Measurements from ENCODE around the gene CENPP. TPM values are rescaled to one million over a fixed set of nuclear protein-coding genes. Genes with fewer than 3 reads are reported as not detected.
"Not testable (repeated sequence)": the region's sequence is repeated elsewhere in the genome, so short reads cannot be mapped to it uniquely, and the experiment has no call there.

CENPP gene
- total and polyA plus RNA-seq, 2 donors, result 2.7 to 20.9 TPM

DNA sequence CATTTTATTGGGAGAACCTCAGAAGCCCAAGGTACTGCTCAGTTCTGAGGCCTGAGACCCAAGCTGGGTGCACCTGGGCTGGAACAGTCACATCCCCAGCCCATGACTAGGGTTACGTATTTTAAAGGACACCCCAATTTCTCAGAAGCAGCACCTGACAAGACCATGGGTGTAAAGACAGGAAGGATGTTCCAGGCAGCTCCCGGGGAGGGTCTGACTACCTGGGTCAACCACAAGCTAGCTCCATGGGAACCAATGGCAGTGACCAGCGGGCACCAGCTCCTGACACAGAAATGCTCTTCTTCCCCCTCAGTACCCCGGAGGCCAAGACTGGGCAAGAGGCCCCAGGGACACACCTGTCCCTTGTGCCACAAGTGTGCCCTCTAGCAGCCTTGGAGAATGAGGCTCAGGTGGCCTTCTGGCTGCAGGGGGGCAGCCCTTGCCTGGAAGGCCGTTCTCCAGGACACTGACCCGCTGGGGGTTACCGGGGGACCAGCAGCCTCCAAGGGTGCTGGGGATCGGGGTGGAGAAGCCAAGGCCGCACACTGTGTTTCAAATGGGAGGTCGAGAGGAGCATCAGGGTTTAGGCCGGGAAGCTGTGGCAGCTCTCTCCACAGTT is 291.6 kb downstream of the CENPP start:
- 94% methylated on average over 11 of the region's 11 CpGs for WGBS
- H3K27ac ChIP-seq (ENCODE audit: low read depth), result peak overlapping the region; percentile 75
- peaks cover 2% of the 10 kb centered on the region for H3K36me3 ChIP-seq (ENCODE audit: insufficient read depth)
- no peak for DNase-seq (ENCODE audit: extremely low spot score)
- H3K4me1 ChIP-seq (ENCODE audit: insufficient read depth), result no peaks in the 10 kb centered on the region
- H3K4me3 ChIP-seq (ENCODE audit: low read depth, low read length), result no peak overlapping the region

DNA sequence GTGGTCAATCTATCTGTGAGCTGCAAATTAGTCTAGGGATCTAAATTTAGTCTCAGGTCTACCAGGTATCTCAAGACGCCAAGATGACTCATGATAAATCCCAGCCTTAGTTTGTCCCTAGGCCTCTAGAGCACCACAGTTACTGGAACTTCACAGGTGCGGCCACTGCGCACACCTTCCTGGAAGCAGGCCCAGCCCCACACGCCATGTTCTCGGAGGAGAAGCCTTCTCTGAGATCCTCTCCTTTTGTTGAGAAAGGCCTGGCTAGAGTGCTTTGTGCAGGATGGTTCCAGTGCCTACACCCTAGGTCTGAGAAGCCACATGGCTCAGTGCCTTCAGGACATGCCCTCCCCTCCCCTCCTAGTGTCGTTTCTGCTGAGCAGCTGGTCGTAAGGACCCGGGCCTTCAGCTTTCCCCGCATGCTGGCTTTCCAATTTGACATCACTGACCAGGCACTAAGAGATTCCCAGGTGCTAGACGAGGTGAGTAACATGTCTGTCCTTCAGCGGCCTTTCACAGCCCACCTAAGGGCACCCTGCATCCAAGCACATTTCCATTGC is 292.3 kb downstream of the CENPP start:
- Histone ChIP-seq H3K36me3 (ENCODE audit: insufficient read depth) (peaks cover 2% of the 10 kb centered on the region), H3K27ac (ENCODE audit: low read depth) (no peak overlapping the region), H3K4me3 (ENCODE audit: low read depth, low read length) (no peak overlapping the region), H3K4me1 (ENCODE audit: insufficient read depth) (no peaks in the 10 kb centered on the region)
- DNase-seq (ENCODE audit: extremely low spot score), result no peak
- WGBS, result 84% methylated on average over 11 of the region's 11 CpGs

DNA sequence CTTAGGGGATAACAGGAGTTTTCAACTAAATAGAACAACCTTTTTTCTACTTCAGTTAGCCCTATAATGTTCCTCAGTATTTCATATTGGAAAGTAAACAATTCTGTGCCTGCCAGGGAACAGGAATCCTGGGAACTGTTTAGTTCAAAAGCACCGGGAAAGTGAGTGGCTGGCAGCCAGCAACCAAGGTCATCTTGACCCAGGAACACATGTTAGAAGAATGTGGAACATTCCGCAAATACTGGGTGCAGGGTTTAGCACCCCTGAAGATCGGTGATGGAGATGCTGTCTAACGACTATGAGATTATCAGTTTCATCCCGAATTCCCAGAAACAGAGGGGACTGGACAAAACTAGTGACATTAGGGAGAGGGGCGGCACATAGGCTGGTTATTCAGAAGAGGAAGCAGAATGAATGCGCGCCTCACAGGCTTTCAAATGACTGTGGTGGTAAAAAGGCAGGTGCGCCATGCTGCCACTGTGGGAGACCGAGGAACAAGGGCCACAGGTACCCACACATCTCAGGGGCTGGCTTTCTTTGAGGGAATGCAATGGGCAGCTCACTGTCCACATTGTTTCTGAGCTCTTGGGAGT is 293.0 kb downstream of the CENPP start:
- H3K4me1 ChIP-seq (ENCODE audit: insufficient read depth), result no peaks in the 10 kb centered on the region
- no peak overlapping the region for H3K4me3 ChIP-seq (ENCODE audit: low read depth, low read length)
- WGBS, result 75% methylated on average over 10 of the region's 10 CpGs
- peaks cover 2% of the 10 kb centered on the region for H3K36me3 ChIP-seq (ENCODE audit: insufficient read depth)
- no peak overlapping the region for H3K27ac ChIP-seq (ENCODE audit: low read depth)
- DNase-seq (ENCODE audit: extremely low spot score), result no peak

DNA sequence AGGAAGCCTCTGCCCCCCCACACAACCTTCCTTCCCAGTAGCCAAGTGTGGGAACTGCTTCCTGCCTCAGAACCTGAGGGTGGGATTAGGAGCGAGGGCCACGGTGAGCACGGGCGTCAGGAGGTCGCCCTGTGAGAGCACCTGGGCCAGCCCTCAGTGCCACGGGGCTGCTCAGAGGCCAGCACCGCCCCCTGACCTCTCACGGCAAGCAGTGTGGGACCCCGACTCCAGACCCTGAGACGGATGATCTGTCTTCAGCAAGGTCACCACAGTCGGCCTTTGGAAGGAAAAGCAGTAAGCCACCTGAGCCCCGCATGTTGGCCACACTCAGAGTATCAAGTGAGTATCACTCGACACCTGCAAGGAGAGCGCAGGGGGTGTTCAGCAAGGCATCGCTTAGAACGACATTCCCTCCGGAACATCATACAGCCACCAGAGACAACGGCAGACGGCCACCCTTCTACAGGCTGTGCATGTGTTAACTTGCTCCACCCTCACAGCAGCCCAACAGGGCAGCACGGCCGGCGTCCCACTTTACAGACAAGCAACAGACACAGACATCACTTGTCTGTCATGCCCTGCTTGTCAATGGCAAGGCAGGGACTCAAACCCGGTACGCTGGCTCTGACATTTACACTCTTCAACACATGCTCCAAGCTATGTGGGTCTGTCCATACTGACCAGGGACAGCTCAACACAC is 294.0 kb downstream of the CENPP start:
- no peak for DNase-seq (ENCODE audit: extremely low spot score)
- H3K4me3 ChIP-seq (ENCODE audit: low read depth, low read length), result no peak overlapping the region
- no peak overlapping the region for H3K27ac ChIP-seq (ENCODE audit: low read depth)
- no peaks in the 10 kb centered on the region for H3K4me1 ChIP-seq (ENCODE audit: insufficient read depth)
- H3K36me3 ChIP-seq (ENCODE audit: insufficient read depth), result peaks cover 1% of the 10 kb centered on the region
- WGBS, result 91% methylated on average over 24 of the region's 24 CpGs

DNA sequence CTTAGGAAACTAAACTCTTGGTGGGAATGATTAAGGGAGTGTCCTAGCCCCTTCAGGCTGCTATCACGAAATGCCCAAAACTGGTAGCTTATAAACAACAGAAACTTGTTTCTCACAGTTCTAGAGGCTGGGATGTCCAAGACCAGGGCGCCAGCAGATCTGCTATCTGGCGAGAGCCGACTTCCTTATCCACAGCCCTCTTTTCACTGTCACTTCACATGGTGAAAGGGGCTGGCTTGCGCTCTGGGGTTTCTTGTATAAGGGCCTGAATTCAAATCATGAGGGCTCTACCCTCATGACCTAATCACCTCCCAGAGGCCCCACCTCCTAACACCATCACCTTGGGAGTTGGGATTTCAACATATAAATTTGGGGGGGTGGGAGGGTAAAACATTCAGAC is 295.1 kb downstream of the CENPP start:
- Histone ChIP-seq H3K4me3 (ENCODE audit: low read depth, low read length) (no peak overlapping the region), H3K4me1 (ENCODE audit: insufficient read depth) (no peaks in the 10 kb centered on the region), H3K27ac (ENCODE audit: low read depth) (no peak overlapping the region), H3K36me3 (ENCODE audit: insufficient read depth) (peaks cover 1% of the 10 kb centered on the region)
- no peak for DNase-seq (ENCODE audit: extremely low spot score)
- WGBS, result 91% methylated on average over 5 of the region's 5 CpGs

DNA sequence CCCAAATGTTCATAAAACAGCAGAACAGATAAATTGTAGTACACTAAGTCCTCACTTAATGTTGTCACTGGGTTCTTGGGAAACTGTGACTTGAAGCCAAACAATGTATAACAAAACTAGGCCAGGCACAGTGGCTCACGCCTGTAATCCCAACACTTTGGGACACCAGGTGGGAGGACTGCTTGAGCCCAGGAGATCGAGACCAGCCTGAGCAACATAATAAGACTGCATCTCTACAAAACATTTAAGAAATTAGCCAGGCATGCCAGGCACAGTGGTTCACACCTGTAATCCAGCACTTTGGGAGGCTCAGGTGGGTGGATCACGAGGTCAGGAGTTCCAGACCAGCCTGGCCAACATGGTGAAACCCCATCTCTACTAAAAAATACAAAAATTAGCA is 298.2 kb downstream of the CENPP start:
- WGBS, result 98% methylated on average over 3 of the region's 3 CpGs
- not testable (repeated sequence) for H3K27ac ChIP-seq (ENCODE audit: low read depth)

DNA sequence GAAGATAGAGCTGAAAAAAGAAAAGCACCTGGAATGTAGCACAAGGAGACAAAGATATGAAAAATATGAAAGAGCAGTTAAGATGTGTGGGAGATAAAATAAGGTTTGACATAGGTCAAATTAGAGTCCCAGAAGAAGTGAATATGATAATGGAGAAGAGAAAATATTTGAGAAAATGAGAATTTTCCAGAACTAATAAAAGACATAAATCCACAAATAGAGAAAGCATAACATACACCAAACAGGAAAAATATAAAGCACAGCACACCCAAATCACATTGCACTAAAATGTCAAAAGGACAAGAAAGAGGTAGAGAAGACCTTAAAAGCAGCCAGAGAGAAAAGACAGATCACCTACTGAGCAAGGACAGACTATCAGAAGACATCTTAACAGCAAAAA is 300.7 kb downstream of the CENPP start:
- no peak overlapping the region for H3K4me3 ChIP-seq (ENCODE audit: low read depth, low read length)
- no peak overlapping the region for H3K27ac ChIP-seq (ENCODE audit: low read depth)
- DNase-seq (ENCODE audit: extremely low spot score), result no peak
- no peaks in the 10 kb centered on the region for H3K4me1 ChIP-seq (ENCODE audit: insufficient read depth)
- peaks cover 4% of the 10 kb centered on the region for H3K36me3 ChIP-seq (ENCODE audit: insufficient read depth)

More for the DNA sequence above, 298.2 kb downstream of the CENPP start:
- not testable (repeated sequence) for H3K4me3 ChIP-seq (ENCODE audit: low read depth, low read length); H3K36me3 ChIP-seq (ENCODE audit: insufficient read depth); H3K4me1 ChIP-seq (ENCODE audit: insufficient read depth); DNase-seq (ENCODE audit: extremely low spot score)

DNA sequence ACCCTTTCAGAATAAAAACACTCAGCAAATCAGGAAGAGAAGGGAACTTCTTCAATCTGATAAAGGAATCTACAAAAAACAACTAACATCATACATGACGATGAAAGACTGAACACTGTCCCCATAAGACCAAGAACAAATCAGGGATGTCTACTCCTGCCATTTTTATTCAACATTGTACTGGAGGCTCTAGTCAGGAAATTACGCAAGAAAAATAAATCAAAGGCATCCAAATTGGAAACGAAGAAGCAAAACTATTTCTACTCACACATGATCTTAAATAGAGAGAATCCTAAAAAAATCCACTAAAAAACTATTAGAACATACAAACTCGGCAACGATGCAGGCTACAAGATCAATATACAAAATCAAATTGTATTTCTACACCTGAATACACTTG is 301.9 kb downstream of the CENPP start:
- H3K4me3 ChIP-seq (ENCODE audit: low read depth, low read length), result no peak overlapping the region
- WGBS, result 91% methylated on average over 5 of the region's 5 CpGs
- H3K27ac ChIP-seq (ENCODE audit: low read depth), result no peak overlapping the region
- peaks cover 4% of the 10 kb centered on the region for H3K36me3 ChIP-seq (ENCODE audit: insufficient read depth)
- DNase-seq (ENCODE audit: extremely low spot score), result no peak
- no peaks in the 10 kb centered on the region for H3K4me1 ChIP-seq (ENCODE audit: insufficient read depth)

DNA sequence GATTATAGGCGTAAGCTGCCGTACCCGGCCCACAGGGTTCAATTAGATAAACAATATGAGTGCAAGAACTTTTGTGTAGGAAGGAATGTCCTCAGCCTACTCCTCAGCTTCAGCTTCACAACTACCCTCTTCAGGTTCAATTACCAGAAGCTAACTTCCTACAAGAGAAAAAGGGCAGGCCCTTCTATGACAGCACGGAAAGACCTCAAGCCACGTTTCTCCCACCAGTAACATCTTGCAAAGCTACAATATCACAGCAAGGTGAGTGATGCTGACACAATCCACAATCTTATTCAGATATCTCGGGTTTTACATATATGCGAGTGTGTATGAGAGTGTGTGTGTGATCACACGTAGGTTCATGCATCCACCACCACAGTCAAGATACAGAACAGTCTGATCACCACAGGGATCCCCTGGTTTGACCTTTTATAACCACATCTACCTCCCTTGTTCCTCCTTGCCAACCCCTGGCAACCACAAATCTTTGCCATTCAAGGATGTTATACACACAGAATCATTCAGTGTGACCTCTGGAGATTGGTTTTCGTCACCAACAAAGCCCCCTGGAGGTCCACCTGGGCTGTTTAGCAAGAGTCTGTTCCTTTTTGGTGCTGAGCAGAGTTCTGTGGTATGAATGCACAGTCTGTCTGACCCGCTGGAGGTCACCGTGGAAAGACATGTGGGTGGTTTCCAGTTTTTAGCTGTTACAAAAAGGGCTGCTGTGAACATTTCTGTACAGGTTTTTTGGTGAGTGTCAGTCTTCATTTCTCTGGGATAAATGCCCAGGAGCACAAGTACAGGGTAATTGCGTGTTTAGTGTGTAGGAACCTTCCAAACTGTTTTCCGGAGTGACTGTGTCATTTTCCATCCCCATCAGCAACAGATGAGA is 305.9 kb downstream of the CENPP start:
- Histone ChIP-seq H3K36me3 (ENCODE audit: insufficient read depth) (peaks cover 6% of the 10 kb centered on the region), H3K4me3 (ENCODE audit: low read depth, low read length) (no peak overlapping the region), H3K27ac (ENCODE audit: low read depth) (no peak overlapping the region), H3K4me1 (ENCODE audit: insufficient read depth) (no peaks in the 10 kb centered on the region)
- no peak for DNase-seq (ENCODE audit: extremely low spot score)
- WGBS, result 90% methylated on average over 13 of the region's 13 CpGs

DNA sequence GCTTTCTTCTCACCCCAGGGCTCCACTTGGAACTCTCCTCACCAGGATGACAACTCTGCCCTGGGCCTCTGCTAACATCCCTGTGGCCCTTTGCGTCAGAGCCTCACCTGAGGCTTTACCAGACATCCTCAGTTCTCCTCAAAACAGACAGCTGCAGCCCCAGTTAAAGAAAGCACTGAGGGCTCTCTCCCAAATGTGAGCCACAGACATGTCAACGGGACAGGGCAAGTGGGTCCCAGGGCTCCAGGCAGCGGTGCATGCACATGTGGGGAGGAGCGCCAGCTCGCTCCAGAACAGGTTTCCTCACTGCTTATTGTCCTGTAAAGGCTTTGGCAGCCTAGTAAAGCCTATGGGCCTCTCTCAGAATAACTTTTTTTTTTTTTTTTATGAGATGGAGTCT is 306.9 kb downstream of the CENPP start:
- Histone ChIP-seq H3K4me1 (ENCODE audit: insufficient read depth) (no peaks in the 10 kb centered on the region), H3K4me3 (ENCODE audit: low read depth, low read length) (no peak overlapping the region), H3K36me3 (ENCODE audit: insufficient read depth) (peaks cover 6% of the 10 kb centered on the region), H3K27ac (ENCODE audit: low read depth) (no peak overlapping the region)
- 97% methylated on average over 5 of the region's 5 CpGs for WGBS
- DNase-seq (ENCODE audit: extremely low spot score), result no peak

DNA sequence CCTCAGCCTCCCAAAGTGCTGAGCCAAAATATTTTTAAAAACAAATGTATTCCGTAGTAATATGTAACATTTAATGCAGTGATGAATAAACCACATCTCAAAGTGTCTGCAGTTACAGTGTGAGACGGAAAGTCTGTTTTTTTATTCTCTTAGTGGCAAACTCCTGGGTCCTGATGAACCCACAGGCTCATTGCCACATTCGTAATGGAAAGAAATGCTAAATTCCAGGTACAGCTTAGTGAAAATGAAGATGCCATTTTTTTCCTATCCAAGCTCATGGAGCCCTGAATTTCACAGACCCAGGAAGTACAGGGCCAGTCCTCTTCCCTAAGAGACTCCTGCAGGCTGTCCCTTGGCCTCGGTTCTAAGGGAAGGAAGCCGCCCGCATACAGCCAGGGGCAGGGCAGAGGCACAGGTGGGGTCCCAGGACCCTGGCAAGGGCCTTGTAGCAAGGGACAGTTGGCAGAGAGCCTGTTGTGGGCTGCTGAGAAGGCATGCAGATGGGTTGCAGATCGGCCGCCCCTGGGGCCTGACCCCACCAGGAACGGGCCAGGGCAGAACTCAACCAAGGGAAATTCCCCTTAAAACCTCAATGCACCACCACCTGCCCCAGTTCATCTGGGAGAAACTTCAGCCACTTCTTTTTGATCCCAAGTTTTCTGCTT is 308.0 kb downstream of the CENPP start:
- no peak for DNase-seq (ENCODE audit: extremely low spot score)
- Histone ChIP-seq H3K27ac (ENCODE audit: low read depth) (no peak overlapping the region), H3K4me3 (ENCODE audit: low read depth, low read length) (no peak overlapping the region), H3K36me3 (ENCODE audit: insufficient read depth) (peaks cover 5% of the 10 kb centered on the region), H3K4me1 (ENCODE audit: insufficient read depth) (no peaks in the 10 kb centered on the region)
- WGBS, result 86% methylated on average over 9 of the region's 9 CpGs

DNA sequence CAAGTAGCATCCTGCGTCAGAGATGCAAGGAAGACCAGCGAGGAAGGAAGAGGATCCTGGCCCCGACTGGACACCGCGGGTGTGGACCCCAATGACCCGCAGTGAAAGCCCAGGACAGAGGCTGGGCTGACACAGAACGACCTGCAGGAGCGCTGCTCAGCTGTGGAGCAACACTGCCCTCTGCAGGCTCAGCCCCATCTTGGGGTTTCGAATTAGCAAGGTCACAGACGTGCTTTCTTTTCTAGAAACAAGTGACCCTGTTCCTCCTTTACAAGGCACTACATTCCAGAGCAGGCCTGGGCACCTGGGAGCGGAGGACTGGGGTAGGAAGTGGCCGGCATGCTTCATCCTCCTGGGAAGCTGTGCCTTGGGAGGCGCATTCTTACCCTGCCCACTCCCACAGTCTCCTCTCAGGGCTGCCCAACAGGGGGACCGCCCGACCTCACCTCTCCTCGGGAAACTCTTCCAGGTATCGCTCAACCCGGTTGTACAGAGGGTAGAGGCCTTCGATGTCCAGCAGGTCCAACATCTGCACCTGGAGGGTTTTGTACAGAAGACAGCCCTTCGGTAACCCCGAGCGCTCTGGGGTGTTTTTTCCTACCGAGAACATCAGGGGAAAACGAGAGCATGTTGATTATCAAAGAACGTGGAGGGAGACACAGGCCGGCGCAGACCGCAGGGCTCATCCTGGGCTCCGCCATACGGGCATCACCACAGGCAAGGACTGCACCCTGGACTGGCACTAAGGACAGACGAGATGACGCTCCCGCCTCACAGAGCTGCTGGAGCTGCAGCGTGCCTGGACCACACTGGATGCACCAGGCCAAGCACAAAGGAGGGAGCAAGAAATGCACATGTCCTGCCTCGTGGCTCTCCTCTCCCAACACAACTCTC is 309.2 kb downstream of the CENPP start:
- WGBS, result 61% methylated on average over 35 of the region's 35 CpGs
- Histone ChIP-seq H3K27ac (ENCODE audit: low read depth) (no peak overlapping the region), H3K4me1 (ENCODE audit: insufficient read depth) (no peaks in the 10 kb centered on the region), H3K36me3 (ENCODE audit: insufficient read depth) (peaks cover 4% of the 10 kb centered on the region), H3K4me3 (ENCODE audit: low read depth, low read length) (no peak overlapping the region)
- DNase-seq (ENCODE audit: extremely low spot score), result no peak

Measured in urinary bladder (tissue), 4 donors.